ENCODE results near the gene ZNF438. TPM values are rescaled to one million over a fixed set of nuclear protein-coding genes. Genes with fewer than 3 reads are reported as not detected.

Gene ZNF438
- total and polyA plus RNA-seq, 10 of the 15 experiments (the other 5 are each of a cell fraction or from before 2014, with no cell fraction given): 0.93 to 5.2 (median 1.9) TPM

- TF ChIP-seq E2F4 (IDR thresholded peaks at IDR 0.05; ENCODE audit: low read depth, low read length) (no peak), SPI1 (IDR thresholded peaks at IDR 0.05; ENCODE audit: borderline replicate concordance, insufficient read depth, low read depth, low read length) (no peak)
These were observed 35.1 kb downstream of the ZNF438 start (continued) for GRCh38 chr10:30996481-30997005.

- H3K4me3 ChIP-seq: no peak overlapping the region
- 79% methylated on average over 3 of the region's 3 CpGs for WGBS (ENCODE audit: insufficient coverage, insufficient replicate concordance, low lambda C conversion rate, missing lambda C conversion rate)
- in situ Hi-C loops (cut with MboI): no loop called here
- H4K20me1 ChIP-seq (ENCODE audit: control insufficient read depth, insufficient read depth): no peaks in the 10 kb centered on the region
- H2AFZ ChIP-seq (ENCODE audit: control insufficient read depth, low read depth, low read length): no peak overlapping the region
- H3K9me3 ChIP-seq (replicated peaks; ENCODE audit: control insufficient read depth, insufficient read depth, low read length): peaks cover 5% of the 10 kb centered on the region
- intact Hi-C loops (cut with micrococcal nuclease; ENCODE audit: unreplicated experiment): no loop called here
- peaks cover 4% of the 10 kb centered on the region; the same call in 1 of the 2 replicates for H3K4me1 ChIP-seq (ENCODE audit: control insufficient read depth, insufficient read depth, low read length)
- TF ChIP-seq CREB1 (IDR thresholded peaks at IDR 0.05; ENCODE audit: low read depth): no peak
- peak; percentile 95 for TF ChIP-seq CBX5 (IDR thresholded peaks at IDR 0.05; ENCODE audit: low read depth)
- TF ChIP-seq SKIL (IDR thresholded peaks at IDR 0.05; ENCODE audit: low read depth, poor library complexity, severe bottlenecking): no peak
- no peak for TF ChIP-seq RELA (IDR thresholded peaks at IDR 0.05; ENCODE audit: borderline replicate concordance, partially characterized antibody)
- BruUV-seq (replicated peaks): no TSS peak
- H3K36me3 ChIP-seq (ENCODE audit: control insufficient read depth in 2 of 2, insufficient read depth in 2 of 2, low read length in 1 of 2): peaks cover 0 to 4% of the 10 kb centered on the region in 2 experiments; a peak in 1 of 4 replicates
- no peak for FAIRE-seq
- ChIA-PET CTCF (interaction anchor here (2.6 kb wide), 1 partner anchor 13 kb away, joined by 6 read pairs; no protein-coding TSS in a partner anchor), POLR2A (interaction anchor here (1.0 kb wide), 1 partner anchor 36 kb away, joined by 3 read pairs; the partner anchor contains the start of gene ZNF438), RAD21 (ENCODE audit: unreplicated experiment) (no interaction called here), SMC1A (ENCODE audit: uncharacterized antibody, unreplicated experiment) (interaction anchor here (1.0 kb wide), 1 partner anchor 10 kb away, joined by 3 read pairs; no protein-coding TSS in a partner anchor)
- H3K4me2 ChIP-seq (ENCODE audit: control insufficient read depth, insufficient read depth): no peak overlapping the region
- no peak overlapping the region for H3K9ac ChIP-seq (ENCODE audit: control insufficient read depth, insufficient read depth, low read length)
- no peak overlapping the region for H3K27ac ChIP-seq (ENCODE audit: control insufficient read depth, insufficient read depth)
- no peaks in the 10 kb centered on the region for H3K79me2 ChIP-seq (ENCODE audit: control insufficient read depth, insufficient read depth, low read length)
- no peak for ATAC-seq
- H3K27me3 ChIP-seq (replicated peaks in 1 of 2; ENCODE audit: control insufficient read depth in 2 of 2, insufficient read depth in 2 of 2, low read length in 1 of 2): no peaks in the 10 kb centered on the region
- DNase-seq (ENCODE audit: low read depth, low spot score): no peak
These were observed 36.4 kb downstream of the ZNF438 start for GRCh38 chr10:30995081-30995770.
